GM10266 (cell line): Measurements from ENCODE around the gene KRT1.
"Not testable (repeated sequence)": the region's sequence is repeated elsewhere in the genome, so short reads cannot be mapped to it uniquely, and the experiment has no call there.

ENCODE experiments used
- DNase-seq: peaks from one replicate; pipeline ENCODE4 v3.0.0; 2012; ENCODE audit errors: extremely low spot score
- CTCF ChIP-seq: IDR thresholded peaks from 2 replicates; pipeline ENCODE4 v1.5.1; 2012; ENCODE audit warnings: mild to moderate bottlenecking, low read depth; ENCODE audit not compliant: control insufficient read depth, insufficient read depth; ENCODE audit errors: missing control alignments

KRT1 gene

GRCh38 chr12:52721838-52722470 is 41.7 kb upstream of the KRT1 start:
- no peak for DNase-seq
- TF ChIP-seq CTCF = no peak

GRCh38 chr12:52720365-52720886 is 40.2 kb upstream of the KRT1 start:
- DNase-seq = no peak
- no peak for TF ChIP-seq CTCF

- no peak for DNase-seq
- no peak for TF ChIP-seq CTCF
Observed at GRCh38 chr12:52716061-52716460, 35.9 kb upstream of the KRT1 start.

GRCh38 chr12:52715416-52715815 is 35.2 kb upstream of the KRT1 start:
- TF ChIP-seq CTCF = no peak
- no peak for DNase-seq

GRCh38 chr12:52714887-52715281 is 34.7 kb upstream of the KRT1 start:
- no peak for TF ChIP-seq CTCF
- no peak for DNase-seq

- no peak for TF ChIP-seq CTCF
- no peak for DNase-seq
Observed at GRCh38 chr12:52713960-52714886, 34.0 kb upstream of the KRT1 start.

- DNase-seq = not testable (repeated sequence)
Observed at GRCh38 chr12:52712122-52712521, 31.9 kb upstream of the KRT1 start.

- no peak for DNase-seq
- TF ChIP-seq CTCF = no peak
Observed at GRCh38 chr12:52710730-52711129, 30.5 kb upstream of the KRT1 start.
